Endodermal cell (in vitro differentiated cells): Measurements from ENCODE around the gene MT1A. TPM values are rescaled to one million over a fixed set of nuclear protein-coding genes. Genes with fewer than 3 reads are reported as not detected.
"Not testable (repeated sequence)": the region's sequence is repeated elsewhere in the genome, so short reads cannot be mapped to it uniquely, and the experiment has no call there.

Experiments used
- DNase-seq: peaks from one replicate; pipeline ENCODE4 v3.0.0-alpha.2; 2017
- H3K27ac ChIP-seq: 2 replicates; pipeline ENCODE4 v1.5.1; 2013; ENCODE audit warnings: mild to moderate bottlenecking, low read depth, low read length, moderate library complexity
- H3K27me3 ChIP-seq: 2 replicates; pipeline ENCODE4 v1.6.1; 2013; ENCODE audit warnings: mild to moderate bottlenecking, low read length, moderate library complexity; ENCODE audit not compliant: insufficient read depth, control insufficient read depth, poor library complexity, severe bottlenecking
- H3K36me3 ChIP-seq: 2 replicates; pipeline ENCODE4 v1.7.0; 2013; ENCODE audit warnings: mild to moderate bottlenecking, low read length, moderate library complexity; ENCODE audit not compliant: control insufficient read depth, insufficient read depth
- H3K4me1 ChIP-seq: one replicate; pipeline ENCODE4 v1.7.0; 2013; ENCODE audit warnings: low read length; ENCODE audit not compliant: control insufficient read depth, insufficient read depth
- H3K4me3 ChIP-seq: 2 replicates; pipeline ENCODE4 v1.5.1; 2013; ENCODE audit warnings: mild to moderate bottlenecking, low read length, moderate library complexity
- H3K9ac ChIP-seq: 2 replicates; pipeline ENCODE4 v1.6.1; 2013; ENCODE audit warnings: mild to moderate bottlenecking, low read length, moderate library complexity; ENCODE audit not compliant: poor library complexity, severe bottlenecking; ENCODE audit errors: extremely low read depth
- H3K9me3 ChIP-seq: 2 replicates; pipeline ENCODE4 v1.6.1; 2013; ENCODE audit warnings: mild to moderate bottlenecking, low read length, moderate library complexity; ENCODE audit not compliant: control insufficient read depth
- H3K27ac Mint-ChIP-seq: 2 replicates; pipeline ENCODE4 v1.8.0; 2020; ENCODE audit warnings: mixed read lengths
- H3K27me3 Mint-ChIP-seq: 2 replicates; pipeline ENCODE4 v1.8.0; 2021; ENCODE audit warnings: mild to moderate bottlenecking, mixed read lengths; ENCODE audit not compliant: insufficient read depth
- H3K36me3 Mint-ChIP-seq: 2 replicates; pipeline ENCODE4 v1.8.0; 2020; ENCODE audit warnings: low read depth, mixed read lengths
- H3K4me1 Mint-ChIP-seq: 2 replicates; pipeline ENCODE4 v1.8.0; 2020; ENCODE audit warnings: mixed read lengths
- H3K4me3 Mint-ChIP-seq: 2 replicates; pipeline ENCODE4 v1.8.0; 2020; ENCODE audit warnings: mild to moderate bottlenecking, moderate library complexity, mixed read lengths
- H3K9me3 Mint-ChIP-seq: 2 replicates; pipeline ENCODE4 v1.8.0; 2020; ENCODE audit warnings: mild to moderate bottlenecking, mixed read lengths
- WGBS, 2 experiments: methylation state at CpG; one replicate each; pipeline versions ENCODE4 v1.1.5 to v1.1.7; 2013; ENCODE audit warnings: missing lambda C conversion rate in 2 of 2, mixed read lengths in 1 of 2; ENCODE audit not compliant: insufficient coverage in 1 of 2, insufficient read length in 1 of 2; 5-methylcytosine and 5-hydroxymethylcytosine counted together
- total RNA-seq, 2 donors: library from RNA; stranded (reverse); fragmentation: NEBNext Ultra II Directional in 1 of 2; extraction: Animal tissue kit (Norgen Biotek cat#: 25700) in 1 of 2; gene quantifications; 2 replicates in 1 of 2; 3 replicates in 1 of 2; pipeline ENCODE4 v1.2.1, GENCODE V29; 2021
- TF ChIP-seq, protein P1 (sequence below): fragments of 200-600 bp; sonication (generic); conservative IDR thresholded peaks from 2 replicates; pipeline ENCODE4 v1.5.0; 2021; ENCODE audit warnings: antibody characterized with exemption, mild to moderate bottlenecking

MT1A gene
- total RNA-seq, 2 donors from 2014 or later, result not detected

DNA sequence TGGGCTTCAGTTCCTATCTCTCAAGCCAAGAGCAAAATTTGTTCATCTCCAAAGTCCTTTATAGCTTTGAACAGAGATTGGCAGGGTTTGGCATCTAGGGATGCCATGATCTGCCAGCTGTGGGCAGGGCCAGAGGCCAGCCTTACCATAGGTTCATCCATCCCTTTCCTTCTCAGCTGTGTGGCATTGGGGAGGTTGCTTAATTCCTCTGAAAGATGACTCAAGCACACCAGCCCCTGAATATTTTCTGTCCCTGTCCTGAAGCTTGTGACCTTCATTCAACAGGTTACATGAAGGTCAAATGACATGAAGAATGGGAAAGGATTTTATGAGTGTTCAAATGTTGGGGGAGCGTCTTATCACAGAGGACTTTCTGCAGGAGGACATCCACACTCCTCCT lies 26.0 kb downstream of the MT1A start:
- Histone ChIP-seq H3K9me3 (no peaks in the 10 kb centered on the region), H3K4me3 (no peak overlapping the region), H3K9ac (no peak overlapping the region), H3K4me1 (no peaks in the 10 kb centered on the region), H3K36me3 (no peaks in the 10 kb centered on the region), H3K27ac (no peak overlapping the region), H3K27me3 (peaks cover 100% of the 10 kb centered on the region)
- peaks cover 2% of the 10 kb centered on the region for H3K4me1 Mint-ChIP-seq
- H3K4me3 Mint-ChIP-seq, result no peak overlapping the region
- no peaks in the 10 kb centered on the region for H3K9me3 Mint-ChIP-seq
- TF ChIP-seq, protein P1, sequence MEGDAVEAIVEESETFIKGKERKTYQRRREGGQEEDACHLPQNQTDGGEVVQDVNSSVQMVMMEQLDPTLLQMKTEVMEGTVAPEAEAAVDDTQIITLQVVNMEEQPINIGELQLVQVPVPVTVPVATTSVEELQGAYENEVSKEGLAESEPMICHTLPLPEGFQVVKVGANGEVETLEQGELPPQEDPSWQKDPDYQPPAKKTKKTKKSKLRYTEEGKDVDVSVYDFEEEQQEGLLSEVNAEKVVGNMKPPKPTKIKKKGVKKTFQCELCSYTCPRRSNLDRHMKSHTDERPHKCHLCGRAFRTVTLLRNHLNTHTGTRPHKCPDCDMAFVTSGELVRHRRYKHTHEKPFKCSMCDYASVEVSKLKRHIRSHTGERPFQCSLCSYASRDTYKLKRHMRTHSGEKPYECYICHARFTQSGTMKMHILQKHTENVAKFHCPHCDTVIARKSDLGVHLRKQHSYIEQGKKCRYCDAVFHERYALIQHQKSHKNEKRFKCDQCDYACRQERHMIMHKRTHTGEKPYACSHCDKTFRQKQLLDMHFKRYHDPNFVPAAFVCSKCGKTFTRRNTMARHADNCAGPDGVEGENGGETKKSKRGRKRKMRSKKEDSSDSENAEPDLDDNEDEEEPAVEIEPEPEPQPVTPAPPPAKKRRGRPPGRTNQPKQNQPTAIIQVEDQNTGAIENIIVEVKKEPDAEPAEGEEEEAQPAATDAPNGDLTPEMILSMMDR, result no peak
- H3K27me3 Mint-ChIP-seq, result peaks cover 98% of the 10 kb centered on the region
- no peaks in the 10 kb centered on the region for H3K36me3 Mint-ChIP-seq
- no peak overlapping the region for H3K27ac Mint-ChIP-seq
- DNase-seq, result no peak
- 60% methylated on average over 1 of the region's 1 CpG; no CpG with 5 or more reads in 1 of the 2 experiments for WGBS, 2 experiments

DNA sequence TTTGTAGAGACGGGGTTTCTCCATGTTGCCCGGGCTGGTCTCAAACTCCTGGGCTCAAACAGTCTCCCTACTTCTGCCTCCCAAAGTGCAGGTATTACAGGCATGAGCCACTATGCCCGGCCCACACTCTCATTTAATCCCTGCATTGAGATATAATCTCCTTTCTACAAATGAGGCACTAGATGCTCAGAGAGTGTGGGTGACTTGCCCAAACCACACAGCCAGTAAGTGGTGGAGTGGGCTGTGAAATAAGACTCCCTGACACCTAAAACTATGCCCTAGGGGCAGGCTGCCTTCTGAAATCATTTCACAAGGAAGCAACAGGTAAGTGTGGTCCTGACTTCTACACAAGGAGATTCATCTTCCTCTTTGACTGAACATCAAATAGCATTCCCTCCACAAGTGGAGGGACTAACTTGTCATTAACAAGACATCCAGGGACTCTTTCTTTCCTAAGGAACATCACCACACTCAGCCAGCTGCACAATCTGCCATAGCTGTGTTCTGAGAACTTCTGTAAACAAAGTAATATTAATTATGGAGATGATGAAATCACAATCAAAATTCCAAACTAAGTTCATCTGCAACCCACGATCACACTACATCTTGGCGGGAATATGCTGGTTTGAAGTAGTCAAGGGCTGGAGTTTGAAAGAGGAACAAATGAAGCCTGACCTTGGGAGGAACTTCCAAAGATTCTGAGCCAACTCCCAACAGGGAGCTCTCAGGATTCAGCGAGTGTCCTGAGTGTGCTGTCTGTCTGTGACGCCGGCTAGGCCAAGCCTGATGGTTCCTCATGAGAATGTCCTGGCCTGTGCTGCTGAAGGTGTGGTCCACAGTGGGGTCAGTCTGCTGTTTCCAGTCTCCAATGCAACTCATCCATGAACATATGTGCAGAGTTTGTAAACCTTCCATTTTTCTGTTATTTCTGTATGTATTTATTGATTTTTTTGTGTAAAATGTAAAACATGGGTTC lies 27.1 kb downstream of the MT1A start:
- not testable (repeated sequence) for DNase-seq, H3K27ac ChIP-seq, H3K27ac Mint-ChIP-seq, H3K9me3 Mint-ChIP-seq, H3K9me3 ChIP-seq, H3K4me1 ChIP-seq, H3K4me1 Mint-ChIP-seq, H3K4me3 ChIP-seq, H3K9ac ChIP-seq, H3K36me3 ChIP-seq, H3K4me3 Mint-ChIP-seq, H3K36me3 Mint-ChIP-seq
- H3K27me3 Mint-ChIP-seq, result peaks cover 98% of the 10 kb centered on the region
- H3K27me3 ChIP-seq, result peaks cover 100% of the 10 kb centered on the region
- 68 to 75% methylated on average over 7 to 8 of the region's 8 CpGs for WGBS, 2 experiments

DNA sequence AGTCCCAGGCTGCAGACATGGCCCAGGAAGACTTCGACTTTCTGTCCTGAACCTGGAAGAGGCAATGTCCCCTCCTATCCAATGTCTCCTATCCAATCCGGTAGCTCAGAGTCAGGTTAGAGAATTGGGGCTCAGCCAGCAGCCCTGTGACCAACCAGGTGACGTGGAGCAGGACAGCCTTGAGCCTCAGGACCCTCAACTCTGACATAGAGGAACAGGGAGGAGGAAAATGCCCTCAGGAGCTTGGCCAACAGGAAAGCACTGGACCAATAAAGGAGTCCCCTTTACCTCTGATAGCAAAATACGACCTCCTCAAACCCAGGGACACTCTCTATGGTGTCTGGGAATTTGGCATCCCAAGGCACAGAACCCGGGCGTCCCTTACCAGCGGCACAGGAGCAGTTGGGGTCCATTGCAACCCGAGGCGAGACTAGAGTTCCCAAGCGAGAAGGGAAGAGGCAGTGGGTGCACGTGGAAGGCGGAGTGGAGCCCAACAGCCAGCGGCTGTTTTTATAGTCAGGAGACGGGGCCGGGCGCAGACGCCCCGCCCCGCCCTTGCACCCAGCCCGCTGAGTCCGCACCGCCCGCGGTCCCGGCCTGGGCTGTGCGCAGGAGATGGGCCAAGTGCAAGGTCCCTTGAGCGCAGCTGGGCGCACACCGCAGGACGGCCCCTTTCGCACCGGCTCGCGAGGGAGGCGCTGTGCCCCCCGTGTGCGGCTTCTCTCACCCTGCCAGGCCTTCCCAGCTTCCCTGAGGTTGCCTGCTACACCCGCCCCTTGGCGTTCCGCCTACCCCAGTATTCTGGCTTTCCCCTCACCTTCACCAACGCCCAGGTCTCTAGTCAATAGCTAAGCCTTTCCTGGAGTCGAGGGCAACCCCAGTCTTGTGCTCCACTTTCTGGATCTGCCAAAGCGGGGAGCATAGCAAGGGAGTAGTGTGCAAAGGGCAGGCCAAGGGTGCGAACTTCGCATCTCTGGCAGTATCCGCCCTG lies 29.4 kb downstream of the MT1A start, which contains the start of gene MT1G:
Gene MT1G (minus strand): TSS at position 485 of the 991 bp plus-strand sequence. CDS start 72 bp downstream, at position 413.
- Mint-ChIP-seq H3K9me3 (no peaks in the 10 kb centered on the region), H3K36me3 (no peaks in the 10 kb centered on the region), H3K4me3 (peak within 1 kb of the TSS; percentile 39), H3K4me1 (peaks cover 2% of the 10 kb centered on the region), H3K27ac (no peak within 1 kb of the TSS), H3K27me3 (peaks cover 98% of the 10 kb centered on the region)
- H3K27me3 ChIP-seq, result peaks cover 100% of the 10 kb centered on the region
- WGBS, 2 experiments, result 19 to 22% methylated on average over 42 to 46 of the region's 46 CpGs
- H3K36me3 ChIP-seq, result no peaks in the 10 kb centered on the region
- no peak within 1 kb of the TSS for H3K4me3 ChIP-seq
- H3K9me3 ChIP-seq, result no peaks in the 10 kb centered on the region
- no peak within 1 kb of the TSS for H3K9ac ChIP-seq
- no peak within 1 kb of the TSS for H3K27ac ChIP-seq
- H3K4me1 ChIP-seq, result no peaks in the 10 kb centered on the region
- TF ChIP-seq, protein P1, result no peak
- DNase-seq, result peak; percentile 74
